Hair follicular keratinocyte (primary cell): Measurements from ENCODE around the gene AURKB. TPM values are rescaled to one million over a fixed set of nuclear protein-coding genes. Genes with fewer than 3 reads are reported as not detected.

Source experiments
- total RNA-seq: library from RNA; depleted of rRNA; stranded (reverse); fragments of >200 nt; gene quantifications from 2 replicates; pipeline ENCODE4 v1.2.3, GENCODE V29; 2015

The AURKB gene
- total RNA-seq: 21.2 and 98.5 TPM in 2 replicates

GRCh38 chr17:8209907-8210760 is at the start of gene AURKB:
AURKB (minus strand) TSS chr17:8210575; CDS start chr17:8210224, 351 bp downstream.

GRCh38 chr17:8248751-8249607 is 38.6 kb upstream of the AURKB start, which contains the start of gene PFAS:
PFAS (plus strand) TSS chr17:8249289; CDS start chr17:8253938, 4,649 bp downstream.

GRCh38 chr17:8189711-8190477 is 20.5 kb downstream of the AURKB start, which contains the start of gene BORCS6:
BORCS6 (minus strand) TSS chr17:8190180; CDS start chr17:8190140, 40 bp downstream.

GRCh38 chr17:8176197-8176940 is 34.0 kb downstream of the AURKB start, which contains the start of gene TMEM107:
TMEM107 (minus strand) TSS chr17:8176380; CDS start chr17:8176286, 94 bp downstream.

GRCh38 chr17:8162233-8162996 is 48.0 kb downstream of the AURKB start, which contains the start of gene VAMP2:
VAMP2 (minus strand) TSS chr17:8162948; CDS start chr17:8162879, 69 bp downstream.

Other genes with a start within 250 kb of the AURKB start
- gene GUCY2D, start 208.0 kb downstream of the AURKB start, total RNA-seq: 0.04 and 0.16 TPM in 2 replicates
- 27.2 and 84.0 TPM in 2 replicates for gene ALOX15B, start 171.5 kb downstream of the AURKB start, total RNA-seq
- 0.15 and 2.7 TPM in 2 replicates for gene ALOX12B, start 122.9 kb downstream of the AURKB start, total RNA-seq
- gene ALOXE3, start 92.1 kb downstream of the AURKB start, total RNA-seq: 1.0 and 8.8 TPM in 2 replicates
- 0.80 and 1.2 TPM in 2 replicates for gene HES7, start 86.5 kb downstream of the AURKB start, total RNA-seq
- 33.2 and 39.7 TPM in 2 replicates for gene PER1, start 58.2 kb downstream of the AURKB start, total RNA-seq
- gene VAMP2, start 47.6 kb downstream of the AURKB start, total RNA-seq: 5.6 and 11.3 TPM in 2 replicates
- 39.0 and 47.1 TPM in 2 replicates for gene TMEM107, start 34.2 kb downstream of the AURKB start, total RNA-seq
- 13.7 and 14.4 TPM in 2 replicates for gene BORCS6, start 20.4 kb downstream of the AURKB start, total RNA-seq
- 6.6 and 8.0 TPM in 2 replicates for gene CTC1, start 37.5 kb upstream of the AURKB start, total RNA-seq
- 17.4 and 30.5 TPM in 2 replicates for gene PFAS, start 38.7 kb upstream of the AURKB start, total RNA-seq
- 25.0 and 37.2 TPM in 2 replicates for gene RANGRF, start 78.1 kb upstream of the AURKB start, total RNA-seq
- gene SLC25A35, start 84.8 kb upstream of the AURKB start, total RNA-seq: 0.08 and 1.3 TPM in 2 replicates
- not detected in 2 replicates for gene ARHGEF15, start 99.7 kb upstream of the AURKB start, total RNA-seq
- not detected in 2 replicates for gene ODF4, start 129.3 kb upstream of the AURKB start, total RNA-seq
- gene RPL26, start 172.6 kb upstream of the AURKB start, total RNA-seq: 4,083 and 4,558 TPM in 2 replicates
- gene RNF222, start 187.3 kb upstream of the AURKB start, total RNA-seq: 0.04 and 0.70 TPM in 2 replicates
- gene NDEL1, start 225.3 kb upstream of the AURKB start, total RNA-seq: 48.3 and 49.8 TPM in 2 replicates